Neural crest cell (in vitro differentiated cells): ENCODE measurements around the gene RANBP3L. TPM values are rescaled to one million over a fixed set of nuclear protein-coding genes. Genes with fewer than 3 reads are reported as not detected.

Experiments
- DNase-seq: peaks from one replicate; pipeline ENCODE4 v3.0.0; 2021; ENCODE audit warnings: low read depth, mixed read lengths, low spot score
- H3K27ac Mint-ChIP-seq: one replicate; pipeline ENCODE4 v1.8.0; 2021; ENCODE audit warnings: mild to moderate bottlenecking, mixed read lengths; ENCODE audit not compliant: unreplicated experiment
- H3K27me3 Mint-ChIP-seq: 2 replicates; pipeline ENCODE4 v1.8.0; 2021; ENCODE audit warnings: low read depth, mild to moderate bottlenecking, mixed read lengths
- H3K36me3 Mint-ChIP-seq: 2 replicates; pipeline ENCODE4 v1.8.0; 2021; ENCODE audit warnings: low read depth, mild to moderate bottlenecking, mixed read lengths
- H3K4me1 Mint-ChIP-seq: 2 replicates; pipeline ENCODE4 v1.8.0; 2021; ENCODE audit warnings: mixed read lengths
- H3K4me3 Mint-ChIP-seq: one replicate; pipeline ENCODE4 v1.8.0; 2021; ENCODE audit warnings: mild to moderate bottlenecking, mixed read lengths
- H3K9me3 Mint-ChIP-seq: 2 replicates; pipeline ENCODE4 v1.8.0; 2021; ENCODE audit warnings: mixed read lengths
- total RNA-seq: library from RNA; stranded (reverse); gene quantifications from 2 replicates; pipeline ENCODE4 v1.2.1, GENCODE V29; 2021
- TF ChIP-seq, protein P1 (sequence below): fragments of 200-600 bp; sonication (generic); conservative IDR thresholded peaks from 2 replicates; pipeline ENCODE4 v1.5.0; 2021; ENCODE audit warnings: antibody characterized with exemption, mild to moderate bottlenecking

RANBP3L gene
- total RNA-seq, 1 donor from 2014 or later = not detected

GRCh38 chr5:36244076-36244475 lies 57.6 kb downstream of the RANBP3L start:
- Mint-ChIP-seq H3K4me3 (peak overlapping the region; percentile 27), H3K27me3 (no peaks in the 10 kb centered on the region), H3K36me3 (peaks cover 2% of the 10 kb centered on the region), H3K4me1 (peaks cover 33% of the 10 kb centered on the region), H3K27ac (peak overlapping the region; percentile 3), H3K9me3 (no peaks in the 10 kb centered on the region)
- TF ChIP-seq, protein P1, sequence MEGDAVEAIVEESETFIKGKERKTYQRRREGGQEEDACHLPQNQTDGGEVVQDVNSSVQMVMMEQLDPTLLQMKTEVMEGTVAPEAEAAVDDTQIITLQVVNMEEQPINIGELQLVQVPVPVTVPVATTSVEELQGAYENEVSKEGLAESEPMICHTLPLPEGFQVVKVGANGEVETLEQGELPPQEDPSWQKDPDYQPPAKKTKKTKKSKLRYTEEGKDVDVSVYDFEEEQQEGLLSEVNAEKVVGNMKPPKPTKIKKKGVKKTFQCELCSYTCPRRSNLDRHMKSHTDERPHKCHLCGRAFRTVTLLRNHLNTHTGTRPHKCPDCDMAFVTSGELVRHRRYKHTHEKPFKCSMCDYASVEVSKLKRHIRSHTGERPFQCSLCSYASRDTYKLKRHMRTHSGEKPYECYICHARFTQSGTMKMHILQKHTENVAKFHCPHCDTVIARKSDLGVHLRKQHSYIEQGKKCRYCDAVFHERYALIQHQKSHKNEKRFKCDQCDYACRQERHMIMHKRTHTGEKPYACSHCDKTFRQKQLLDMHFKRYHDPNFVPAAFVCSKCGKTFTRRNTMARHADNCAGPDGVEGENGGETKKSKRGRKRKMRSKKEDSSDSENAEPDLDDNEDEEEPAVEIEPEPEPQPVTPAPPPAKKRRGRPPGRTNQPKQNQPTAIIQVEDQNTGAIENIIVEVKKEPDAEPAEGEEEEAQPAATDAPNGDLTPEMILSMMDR = no peak
- no peak for DNase-seq

- no peaks in the 10 kb centered on the region for H3K9me3 Mint-ChIP-seq
- no peak for DNase-seq
- H3K36me3 Mint-ChIP-seq = peaks cover 2% of the 10 kb centered on the region
- no peaks in the 10 kb centered on the region for H3K27me3 Mint-ChIP-seq
- no peak overlapping the region for H3K27ac Mint-ChIP-seq
- TF ChIP-seq, protein P1 = no peak
- H3K4me3 Mint-ChIP-seq = peak overlapping the region; percentile 27
- peaks cover 38% of the 10 kb centered on the region for H3K4me1 Mint-ChIP-seq
Measured at GRCh38 chr5:36243653-36244052, 58.0 kb downstream of the RANBP3L start.

DNA sequence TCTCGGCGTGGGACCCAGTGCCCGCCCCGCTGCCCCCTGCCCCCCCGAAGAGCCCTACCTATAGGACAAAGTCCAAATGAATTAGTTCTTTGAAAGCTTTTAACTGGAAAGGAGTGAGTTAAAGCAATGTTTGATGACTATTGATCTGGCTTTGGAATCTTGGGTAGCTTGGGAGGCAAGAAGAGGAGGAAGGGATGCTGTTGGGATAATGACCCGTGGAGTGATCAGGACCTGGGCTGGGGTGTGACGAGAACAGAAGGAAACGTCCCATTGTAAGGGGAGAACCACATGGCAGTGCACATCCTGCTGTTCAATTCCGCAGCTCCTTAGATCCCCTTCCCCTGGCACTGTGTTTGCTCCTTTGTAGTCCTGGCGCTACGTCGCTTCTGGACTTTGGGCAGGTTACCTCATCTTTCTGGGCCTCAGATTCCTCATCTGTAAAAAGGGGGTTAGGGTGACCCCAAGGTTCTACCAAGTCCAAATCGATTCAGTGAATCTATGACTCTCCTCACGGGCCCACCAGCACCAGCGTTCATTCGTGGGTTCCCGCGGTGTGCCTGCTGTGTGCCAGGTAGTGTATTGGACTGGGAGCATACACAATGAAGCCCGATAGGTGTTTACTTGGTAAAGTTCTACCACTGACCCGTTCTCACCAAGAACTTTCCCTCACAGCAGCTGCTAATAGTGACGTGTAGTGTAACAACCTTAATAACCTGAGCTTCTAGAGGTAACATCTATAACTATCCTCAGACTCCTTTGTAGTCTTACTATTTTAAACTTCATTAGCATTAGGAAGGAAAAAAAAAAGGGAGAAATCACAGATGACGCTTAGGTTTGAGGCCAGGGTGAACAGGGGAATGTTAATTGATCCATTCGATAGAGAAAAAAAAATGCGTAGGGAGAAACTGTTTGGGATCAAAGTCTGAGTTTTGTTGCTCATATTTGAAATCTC lies 58.9 kb downstream of the RANBP3L start:
- no peaks in the 10 kb centered on the region for H3K27me3 Mint-ChIP-seq
- peaks cover 2% of the 10 kb centered on the region for H3K36me3 Mint-ChIP-seq

DNA sequence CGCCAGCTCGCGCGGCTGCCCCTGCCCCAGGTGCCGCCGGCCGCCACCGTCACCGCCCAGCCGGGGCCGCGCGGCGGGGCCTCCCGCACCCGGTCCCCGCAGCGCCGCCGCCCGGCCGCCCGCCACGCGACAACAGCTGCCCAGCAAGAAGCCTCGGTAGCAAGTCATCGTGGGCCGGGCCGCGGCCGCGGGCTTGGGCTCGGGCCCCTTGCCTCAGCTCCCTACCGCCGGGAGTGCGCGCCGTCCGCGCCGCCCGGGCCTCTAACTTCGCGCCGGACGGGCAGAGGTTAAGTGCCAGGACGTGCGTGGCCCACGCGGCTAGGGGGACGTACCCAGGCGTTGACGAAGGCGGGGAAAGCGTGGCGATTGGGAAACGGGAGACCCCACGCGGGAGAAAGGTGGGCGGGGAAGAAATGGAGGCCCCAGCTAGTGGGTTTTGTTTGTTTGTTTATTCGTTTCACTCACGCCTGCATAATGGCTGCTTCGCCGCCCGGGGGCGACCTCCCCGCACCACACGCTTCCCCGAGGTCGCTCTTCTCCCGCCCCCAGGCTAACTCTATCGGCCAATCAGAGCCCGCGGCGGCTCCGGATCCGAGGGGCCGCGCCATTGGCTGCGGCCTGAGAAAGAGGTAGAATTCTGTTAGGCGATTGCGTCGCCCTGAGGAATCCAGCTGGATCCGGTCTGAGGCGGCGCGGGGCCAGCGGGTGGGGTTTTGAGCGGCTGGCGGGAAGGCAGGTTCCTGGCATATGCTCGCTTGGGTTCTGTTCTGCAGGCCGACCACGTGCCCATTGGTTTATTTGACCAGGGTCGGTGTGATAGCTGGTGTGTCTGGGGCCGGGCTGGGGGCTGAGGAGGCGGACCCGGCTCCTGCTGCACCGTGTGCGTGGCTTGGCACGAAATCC lies 59.8 kb downstream of the RANBP3L start, which contains the start of gene NADK2:
TSS of gene NADK2 (minus strand) at position 295 of the 903 bp plus-strand sequence. CDS start at position 168, 127 bp downstream.
- H3K4me3 Mint-ChIP-seq = peak within 1 kb of the TSS; percentile 92
- H3K36me3 Mint-ChIP-seq = peaks cover 2% of the 10 kb centered on the region
- H3K9me3 Mint-ChIP-seq = no peaks in the 10 kb centered on the region
- peak; percentile 90 for DNase-seq
- H3K27me3 Mint-ChIP-seq = no peaks in the 10 kb centered on the region
- H3K4me1 Mint-ChIP-seq = peaks cover 47% of the 10 kb centered on the region
- peak within 1 kb of the TSS; percentile 98 for H3K27ac Mint-ChIP-seq
- TF ChIP-seq, protein P1 = peak; percentile 76

More for the DNA sequence above, 58.9 kb downstream of the RANBP3L start:
- peak overlapping the region; percentile 85 for H3K4me3 Mint-ChIP-seq
- peaks cover 44% of the 10 kb centered on the region for H3K4me1 Mint-ChIP-seq
- peak overlapping the region; percentile 45 for H3K27ac Mint-ChIP-seq
- TF ChIP-seq, protein P1 = no peak
- DNase-seq = no peak
- no peaks in the 10 kb centered on the region for H3K9me3 Mint-ChIP-seq
